NOMO-1 treated with dmso at 0.1 percent for 144 hours (cell line): ENCODE results near the gene INPP5A.

Experiments
- DNase-seq: peaks from one replicate; lab custom pipeline; 2025; ENCODE audit not compliant: unreplicated experiment; lab: John Stamatoyannopoulos, UW

Gene INPP5A

GRCh38 chr10:132534391-132535064, 3.1 kb upstream of the INPP5A start:
- DNase-seq, result no peak

GRCh38 chr10:132535065-132535651, 2.4 kb upstream of the INPP5A start:
- DNase-seq, result no peak

GRCh38 chr10:132536241-132536876, 1.2 kb upstream of the INPP5A start:
- no peak for DNase-seq

GRCh38 chr10:132536877-132537683, 507 bp upstream of the INPP5A start:
- peak; percentile 97 for DNase-seq

GRCh38 chr10:132538031-132538789, 623 bp downstream of the INPP5A start:
- no peak for DNase-seq

GRCh38 chr10:132538790-132539421, 1.3 kb downstream of the INPP5A start:
- no peak for DNase-seq

- no peak for DNase-seq
Observed at GRCh38 chr10:132539431-132539839, 1.8 kb downstream of the INPP5A start.

- no peak for DNase-seq
Observed at GRCh38 chr10:132539894-132540293, 2.3 kb downstream of the INPP5A start.

GRCh38 chr10:132540456-132540855, 2.9 kb downstream of the INPP5A start:
- no peak for DNase-seq

- DNase-seq, result no peak
Observed at GRCh38 chr10:132541129-132541528, 3.5 kb downstream of the INPP5A start.

- DNase-seq, result no peak
Observed at GRCh38 chr10:132541601-132542011, 4.0 kb downstream of the INPP5A start.

GRCh38 chr10:132542086-132542775, 4.6 kb downstream of the INPP5A start:
- DNase-seq, result no peak

- no peak for DNase-seq
Observed at GRCh38 chr10:132542819-132543218, 5.2 kb downstream of the INPP5A start.

GRCh38 chr10:132543916-132544743, 6.5 kb downstream of the INPP5A start:
- no peak for DNase-seq

GRCh38 chr10:132544744-132545658, 7.4 kb downstream of the INPP5A start:
- DNase-seq, result no peak

- DNase-seq, result no peak
Observed at GRCh38 chr10:132545659-132546367, 8.2 kb downstream of the INPP5A start.
